Measurements from ENCODE around the gene C3orf70.

DNA sequence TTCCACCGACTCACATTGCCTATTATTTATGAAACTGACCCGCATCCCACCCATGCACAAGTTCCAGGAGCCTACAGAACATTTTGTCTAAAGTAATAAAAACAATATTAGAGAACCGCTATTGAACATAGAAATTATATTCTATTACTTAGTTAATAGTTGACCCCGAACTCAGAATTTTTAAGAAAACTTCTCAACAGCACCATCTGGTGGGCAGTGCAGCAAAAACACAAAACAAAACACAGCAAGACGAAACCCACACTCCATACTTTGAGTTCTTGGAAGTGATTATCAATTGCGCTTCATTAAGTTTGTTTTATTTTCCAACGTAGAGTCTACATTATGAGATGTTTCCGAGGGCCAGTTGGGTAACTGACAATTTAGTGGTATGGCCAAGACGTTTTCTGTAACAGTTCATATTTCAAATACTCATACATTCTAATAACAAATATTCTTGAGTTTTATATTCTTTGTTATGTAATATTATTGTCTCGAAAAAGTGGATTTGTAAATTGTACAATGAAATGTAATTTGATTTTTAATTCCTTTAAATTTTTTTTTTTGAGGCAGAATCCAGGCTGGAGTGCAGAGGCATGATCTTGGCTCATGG is 24.0 kb upstream of the C3orf70 start:
- TF ChIP-seq, protein P1, sequence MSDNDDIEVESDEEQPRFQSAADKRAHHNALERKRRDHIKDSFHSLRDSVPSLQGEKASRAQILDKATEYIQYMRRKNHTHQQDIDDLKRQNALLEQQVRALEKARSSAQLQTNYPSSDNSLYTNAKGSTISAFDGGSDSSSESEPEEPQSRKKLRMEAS (IDR thresholded peaks at IDR 0.05; ENCODE audit: low read depth, low read length) = no peak
- TF ChIP-seq, protein P2, sequence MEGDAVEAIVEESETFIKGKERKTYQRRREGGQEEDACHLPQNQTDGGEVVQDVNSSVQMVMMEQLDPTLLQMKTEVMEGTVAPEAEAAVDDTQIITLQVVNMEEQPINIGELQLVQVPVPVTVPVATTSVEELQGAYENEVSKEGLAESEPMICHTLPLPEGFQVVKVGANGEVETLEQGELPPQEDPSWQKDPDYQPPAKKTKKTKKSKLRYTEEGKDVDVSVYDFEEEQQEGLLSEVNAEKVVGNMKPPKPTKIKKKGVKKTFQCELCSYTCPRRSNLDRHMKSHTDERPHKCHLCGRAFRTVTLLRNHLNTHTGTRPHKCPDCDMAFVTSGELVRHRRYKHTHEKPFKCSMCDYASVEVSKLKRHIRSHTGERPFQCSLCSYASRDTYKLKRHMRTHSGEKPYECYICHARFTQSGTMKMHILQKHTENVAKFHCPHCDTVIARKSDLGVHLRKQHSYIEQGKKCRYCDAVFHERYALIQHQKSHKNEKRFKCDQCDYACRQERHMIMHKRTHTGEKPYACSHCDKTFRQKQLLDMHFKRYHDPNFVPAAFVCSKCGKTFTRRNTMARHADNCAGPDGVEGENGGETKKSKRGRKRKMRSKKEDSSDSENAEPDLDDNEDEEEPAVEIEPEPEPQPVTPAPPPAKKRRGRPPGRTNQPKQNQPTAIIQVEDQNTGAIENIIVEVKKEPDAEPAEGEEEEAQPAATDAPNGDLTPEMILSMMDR (IDR thresholded peaks at IDR 0.05; ENCODE audit: low read depth, low read length) = peak; percentile 51

Measured in NB4 (cell line).